Upper lobe of left lung (tissue), 6 donors: ENCODE measurements around the gene RSPH9. TPM values are rescaled to one million over a fixed set of nuclear protein-coding genes. Genes with fewer than 3 reads are reported as not detected.

Source experiments
- ATAC-seq, 2 donors: fragments of 200-7000 bp; cut with Tn5 transposase; one replicate each; pipeline ENCODE4 v1.9.1; 2022; ENCODE audit warnings: mild to moderate bottlenecking in 2 of 2, moderate library complexity in 2 of 2; ENCODE audit not compliant: low FRiP score in 2 of 2
- DNase-seq, 2 donors: peaks; one replicate each; pipeline ENCODE4 v3.0.0-alpha.2; 2019 to 2020
- H3K27ac ChIP-seq, 4 donors: fragments of 200-600 bp; sonication (generic); one replicate each; pipeline ENCODE4 v1.5.1; 2016 to 2019
- H3K27me3 ChIP-seq, 4 donors: fragments of 200-600 bp; sonication (generic); one replicate each; pipeline ENCODE4 v1.5.1; 2017 to 2019
- H3K36me3 ChIP-seq, 4 donors: fragments of 200-600 bp; sonication (generic); one replicate each; pipeline ENCODE4 v1.5.1; 2016 to 2019
- H3K4me1 ChIP-seq, 4 donors: fragments of 200-600 bp; sonication (generic); one replicate each; pipeline ENCODE4 v1.5.1; 2018 to 2019
- H3K4me3 ChIP-seq, 4 donors: fragments of 200-600 bp; sonication (generic); one replicate each; pipeline ENCODE4 v1.5.1; 2017 to 2019; ENCODE audit warnings: mild to moderate bottlenecking in 2 of 4, moderate library complexity in 1 of 4
- H3K9me3 ChIP-seq, 4 donors: fragments of 200-600 bp; sonication (generic); one replicate each; pipeline ENCODE4 v1.5.1; 2018 to 2019
- EP300 ChIP-seq, 4 donors: sonication (generic); formaldehyde crosslinking; IDR thresholded peaks; one replicate each; pipeline ENCODE4 v1.5.1; 2017; ENCODE audit warnings: antibody characterized with exemption in 4 of 4, control low read depth in 2 of 4
- POLR2A ChIP-seq, 4 donors: fragments of 450-650 bp; IDR thresholded peaks; one replicate each; pipeline ENCODE4 v1.5.1; 2016 to 2017; ENCODE audit warnings: antibody characterized with exemption in 4 of 4, mild to moderate bottlenecking in 2 of 4
- POLR2AphosphoS5 ChIP-seq, 2 donors: sonication (generic); formaldehyde crosslinking; IDR thresholded peaks; one replicate each; pipeline ENCODE4 v1.5.1; 2017; ENCODE audit warnings: antibody characterized with exemption in 2 of 2
- WGBS, 2 donors: methylation state at CpG; one replicate each; pipeline ENCODE4 v1.1.5; 2017 to 2018; 5-methylcytosine and 5-hydroxymethylcytosine counted together
- total RNA-seq, 6 donors: library from RNA; depleted of rRNA in 4 of 6; stranded (reverse); fragments of >200 nt in 4 of 6; gene quantifications; one replicate each; pipeline versions ENCODE4 v1.1.0 to v1.2.1, GENCODE V29; 2016 to 2021
- TF ChIP-seq, protein P1 (sequence below), 6 experiments: fragments of 450-650 bp in 4 of 6; fragments of 200-600 bp in 2 of 6; sonication (generic) in 2 of 6; IDR thresholded peaks; one replicate each; pipeline ENCODE4 v1.5.1; 2016 to 2019; ENCODE audit warnings: antibody characterized with exemption in 6 of 6
- donor health status: DM: no; HTN: no; CAD: no; lungs with moderate emphysema.
- donor health status: DM: no; HTN: yes; CAD: no; lungs with severe emphysema.

The RSPH9 gene
- total RNA-seq, 6 donors from 2014 or later = 0.20 to 4.2 (median 2.1) TPM

GRCh38 chr6:43622541-43622940, 22.3 kb upstream of the RSPH9 start:
- Histone ChIP-seq H3K36me3 (peaks cover 27 to 70% (median 60%) of the 10 kb centered on the region in 4 donors), H3K27me3 (no peaks in the 10 kb centered on the region), H3K4me1 (peaks cover 11 to 18% (median 13%) of the 10 kb centered on the region in 4 donors), H3K27ac (no peak overlapping the region), H3K4me3 (no peak overlapping the region), H3K9me3 (no peaks in the 10 kb centered on the region)
- WGBS, 2 donors = 98% methylated on average over 8 to 10 of the region's 10 CpGs
- no peak for DNase-seq
- ATAC-seq = no peak
- no peak for TF ChIP-seq POLR2AphosphoS5 (IDR thresholded peaks at IDR 0.05)
- TF ChIP-seq, protein P1, sequence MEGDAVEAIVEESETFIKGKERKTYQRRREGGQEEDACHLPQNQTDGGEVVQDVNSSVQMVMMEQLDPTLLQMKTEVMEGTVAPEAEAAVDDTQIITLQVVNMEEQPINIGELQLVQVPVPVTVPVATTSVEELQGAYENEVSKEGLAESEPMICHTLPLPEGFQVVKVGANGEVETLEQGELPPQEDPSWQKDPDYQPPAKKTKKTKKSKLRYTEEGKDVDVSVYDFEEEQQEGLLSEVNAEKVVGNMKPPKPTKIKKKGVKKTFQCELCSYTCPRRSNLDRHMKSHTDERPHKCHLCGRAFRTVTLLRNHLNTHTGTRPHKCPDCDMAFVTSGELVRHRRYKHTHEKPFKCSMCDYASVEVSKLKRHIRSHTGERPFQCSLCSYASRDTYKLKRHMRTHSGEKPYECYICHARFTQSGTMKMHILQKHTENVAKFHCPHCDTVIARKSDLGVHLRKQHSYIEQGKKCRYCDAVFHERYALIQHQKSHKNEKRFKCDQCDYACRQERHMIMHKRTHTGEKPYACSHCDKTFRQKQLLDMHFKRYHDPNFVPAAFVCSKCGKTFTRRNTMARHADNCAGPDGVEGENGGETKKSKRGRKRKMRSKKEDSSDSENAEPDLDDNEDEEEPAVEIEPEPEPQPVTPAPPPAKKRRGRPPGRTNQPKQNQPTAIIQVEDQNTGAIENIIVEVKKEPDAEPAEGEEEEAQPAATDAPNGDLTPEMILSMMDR (IDR thresholded peaks at IDR 0.05) = no peak
- no peak for TF ChIP-seq POLR2A (IDR thresholded peaks at IDR 0.05)
- no peak for TF ChIP-seq EP300 (IDR thresholded peaks at IDR 0.05)

- Histone ChIP-seq H3K36me3 (peaks cover 27 to 70% (median 60%) of the 10 kb centered on the region in 4 donors), H3K27ac (no peak overlapping the region), H3K27me3 (no peaks in the 10 kb centered on the region), H3K4me3 (no peak overlapping the region), H3K9me3 (no peaks in the 10 kb centered on the region), H3K4me1 (peaks cover 18 to 29% (median 21%) of the 10 kb centered on the region in 4 donors)
- DNase-seq (no peak), ATAC-seq (no peak)
- no peak for TF ChIP-seq POLR2AphosphoS5 (IDR thresholded peaks at IDR 0.05)
- WGBS, 2 donors = 91 to 94% methylated on average over 6 to 12 of the region's 12 CpGs
Observed at GRCh38 chr6:43623880-43624785, 20.7 kb upstream of the RSPH9 start.

DNA sequence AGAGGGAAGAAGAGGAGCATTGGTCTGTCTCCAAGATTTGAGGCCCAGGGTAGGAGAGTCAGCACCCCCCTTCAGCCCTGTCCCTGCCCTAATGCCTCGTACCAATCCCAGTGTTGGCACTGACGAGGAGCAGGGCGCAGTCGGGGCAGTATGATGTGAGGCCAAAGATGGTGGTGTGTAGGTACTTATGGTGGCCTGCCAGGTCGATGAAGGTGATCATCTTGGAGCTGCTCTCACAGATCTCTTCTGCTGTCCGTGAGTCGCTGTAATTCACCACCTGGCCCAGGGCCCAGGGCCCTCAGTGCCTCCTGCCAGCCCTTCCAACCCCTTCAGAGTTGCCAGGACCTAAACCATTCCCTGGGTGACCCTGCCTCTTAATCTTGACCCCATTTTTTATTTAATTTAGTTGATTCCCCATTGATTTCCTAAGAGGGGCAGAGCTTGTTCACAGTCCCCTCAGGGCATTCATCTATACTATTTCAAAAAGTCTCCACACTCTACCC, 20.0 kb upstream of the RSPH9 start:
- Histone ChIP-seq H3K27me3 (no peaks in the 10 kb centered on the region), H3K9me3 (no peaks in the 10 kb centered on the region), H3K27ac (no peak overlapping the region), H3K4me1 (peaks cover 18 to 29% (median 21%) of the 10 kb centered on the region in 4 donors), H3K36me3 (peaks cover 27 to 64% (median 59%) of the 10 kb centered on the region in 4 donors), H3K4me3 (no peak overlapping the region)
- TF ChIP-seq POLR2AphosphoS5 (IDR thresholded peaks at IDR 0.05) = no peak
- TF ChIP-seq POLR2A (IDR thresholded peaks at IDR 0.05) = no peak
- TF ChIP-seq, protein P1 (IDR thresholded peaks at IDR 0.05) = no peak
- TF ChIP-seq EP300 (IDR thresholded peaks at IDR 0.05) = no peak
- ATAC-seq (no peak), DNase-seq (no peak)
- 91 to 94% methylated on average over 7 of the region's 7 CpGs for WGBS, 2 donors

DNA sequence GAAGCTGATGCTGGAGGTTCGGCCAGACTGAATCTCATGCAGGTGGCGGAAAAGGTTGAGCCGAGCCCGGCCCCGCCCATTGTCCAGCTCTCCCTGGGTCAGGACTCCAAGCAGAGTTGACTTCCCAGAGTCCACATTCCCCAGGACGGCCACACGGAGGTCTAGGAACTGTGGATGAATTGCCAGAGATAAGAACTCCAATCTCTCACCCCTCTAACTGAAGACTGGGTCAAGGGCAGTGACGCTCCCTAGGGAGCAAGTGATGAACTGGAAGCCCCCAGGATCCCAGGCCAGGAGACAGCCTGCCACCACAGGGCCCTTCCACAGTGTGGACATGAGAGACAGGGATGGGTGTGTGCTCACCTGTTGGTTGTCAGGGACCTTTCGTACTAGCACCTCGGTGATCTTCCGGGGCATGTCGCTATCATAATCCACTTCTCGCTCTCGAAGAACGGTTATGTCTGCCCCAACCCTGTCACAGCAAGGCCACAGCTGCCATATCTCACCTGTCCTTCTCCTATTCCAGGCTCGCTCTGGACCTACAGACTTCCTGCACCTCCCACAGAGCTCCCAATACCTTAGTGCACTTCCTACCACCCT, 19.3 kb upstream of the RSPH9 start:
- no peak for TF ChIP-seq EP300 (IDR thresholded peaks at IDR 0.05)
- TF ChIP-seq, protein P1 (IDR thresholded peaks at IDR 0.05) = no peak
- TF ChIP-seq POLR2A (IDR thresholded peaks at IDR 0.05) = no peak
- TF ChIP-seq POLR2AphosphoS5 (IDR thresholded peaks at IDR 0.05) = no peak
- 96% methylated on average over 14 to 16 of the region's 16 CpGs for WGBS, 2 donors
- H3K4me1 ChIP-seq = peaks cover 22 to 34% (median 26%) of the 10 kb centered on the region in 4 donors
- peaks cover 27 to 58% (median 56%) of the 10 kb centered on the region in 4 donors for H3K36me3 ChIP-seq
- H3K9me3 ChIP-seq = no peaks in the 10 kb centered on the region
- ATAC-seq (no peak), DNase-seq (no peak)
- H3K4me3 ChIP-seq = no peak overlapping the region
- H3K27ac ChIP-seq = no peak overlapping the region
- H3K27me3 ChIP-seq = no peaks in the 10 kb centered on the region
